Activated T-cell treated with anti-CD3 and anti-CD28 coated beads, Interleukin-2, amount 50 U/mL, for 1 hour (primary cell): ENCODE measurements around the gene ALDH4A1.

Experiments used
- DNase-seq: peaks from one replicate; pipeline ENCODE4 v3.0.0-alpha.2; 2020

The ALDH4A1 gene

GRCh38 chr1:18902523-18903290, at the start of gene ALDH4A1:
ALDH4A1 (minus strand) TSS chr1:18902555; CDS start chr1:18902523, 32 bp downstream.
- DNase-seq = peak; percentile 86

GRCh38 chr1:18951818-18952391, 49.5 kb upstream of the ALDH4A1 start:
- peak; percentile 72 for DNase-seq

- DNase-seq = no peak
Measured at GRCh38 chr1:18951416-18951815, 49.1 kb upstream of the ALDH4A1 start.

GRCh38 chr1:18950401-18951026, 48.2 kb upstream of the ALDH4A1 start:
- DNase-seq = no peak

GRCh38 chr1:18949686-18950400, 47.5 kb upstream of the ALDH4A1 start:
- no peak for DNase-seq

GRCh38 chr1:18948913-18949685, 46.7 kb upstream of the ALDH4A1 start:
- DNase-seq = no peak

- DNase-seq = peak; percentile 55
Measured at GRCh38 chr1:18948048-18948912, 45.9 kb upstream of the ALDH4A1 start.

- DNase-seq = peak; percentile 20
Measured at GRCh38 chr1:18947570-18947969, 45.2 kb upstream of the ALDH4A1 start.

- no peak for DNase-seq
Measured at GRCh38 chr1:18946550-18947381, 44.4 kb upstream of the ALDH4A1 start.

GRCh38 chr1:18945401-18945849, 43.1 kb upstream of the ALDH4A1 start:
- no peak for DNase-seq

- no peak for DNase-seq
Measured at GRCh38 chr1:18944810-18945209, 42.5 kb upstream of the ALDH4A1 start.

GRCh38 chr1:18943914-18944572, 41.7 kb upstream of the ALDH4A1 start:
- DNase-seq = no peak

- no peak for DNase-seq
Measured at GRCh38 chr1:18943162-18943561, 40.8 kb upstream of the ALDH4A1 start.

- no peak for DNase-seq
Measured at GRCh38 chr1:18942340-18942739, 40.0 kb upstream of the ALDH4A1 start.

- DNase-seq = no peak
Measured at GRCh38 chr1:18941221-18942141, 39.1 kb upstream of the ALDH4A1 start.

- no peak for DNase-seq
Measured at GRCh38 chr1:18940303-18941020, 38.1 kb upstream of the ALDH4A1 start.

- no peak for DNase-seq
Measured at GRCh38 chr1:18939398-18940302, 37.3 kb upstream of the ALDH4A1 start.
